ENCODE data around the gene ZFP2. TPM values are rescaled to one million over a fixed set of nuclear protein-coding genes. Genes with fewer than 3 reads are reported as not detected.
A peak's percentile ranks its signal among the peaks of the same experiment; 100 is the strongest.

ZFP2 gene
- total and polyA plus RNA-seq, 2 experiments from 2014 or later = 0.42 to 0.61 TPM

GRCh38 chr5:178965465-178966055 lies 69.8 kb downstream of the ZFP2 start:
- H3K4me2 ChIP-seq = no peak overlapping the region
- no peaks in the 10 kb centered on the region for H3K4me1 ChIP-seq (ENCODE audit: insufficient read depth)
- DNase-seq (ENCODE audit: low spot score) (peak; percentile 1), ATAC-seq (no peak)
- peaks cover 62% of the 10 kb centered on the region for H3K36me3 Mint-ChIP-seq (ENCODE audit: low read depth)
- no peaks in the 10 kb centered on the region for H3F3A ChIP-seq (replicated peaks; ENCODE audit: low read depth)
- no peaks in the 10 kb centered on the region for H3K9me2 ChIP-seq (ENCODE audit: insufficient read depth)
- peaks cover 2% of the 10 kb centered on the region for H3K27me3 Mint-ChIP-seq (ENCODE audit: insufficient read depth, low read depth, poor library complexity)
- H3K79me2 ChIP-seq (replicated peaks; ENCODE audit: insufficient read depth) = no peaks in the 10 kb centered on the region
- peaks cover 97% of the 10 kb centered on the region for H3K9me3 Mint-ChIP-seq
- H3K27ac ChIP-seq (ENCODE audit: low read depth) = no peak overlapping the region
- H3K27me3 ChIP-seq (ENCODE audit: insufficient read depth) = no peaks in the 10 kb centered on the region
- TF ChIP-seq REST (IDR thresholded peaks at IDR 0.05; ENCODE audit: unreplicated experiment) (no peak), EZH2 (IDR thresholded peaks at IDR 0.05; ENCODE audit: low read depth, unreplicated experiment) (no peak), JUNB (IDR thresholded peaks at IDR 0.05; ENCODE audit: unreplicated experiment) (no peak), CTCF (conservative IDR thresholded peaks at IDR 0.05; ENCODE audit: low read depth in 2 of 2) (no peak)
- no peaks in the 10 kb centered on the region for H3K4me1 Mint-ChIP-seq
- H4K20me1 ChIP-seq (replicated peaks; ENCODE audit: insufficient read depth) = no peaks in the 10 kb centered on the region
- H3K27ac Mint-ChIP-seq = no peak overlapping the region
- no peak overlapping the region for H2AFZ ChIP-seq
- no peak overlapping the region for H3K4me3 Mint-ChIP-seq
- H3K36me3 ChIP-seq (ENCODE audit: insufficient read depth) = peaks cover 52% of the 10 kb centered on the region
- H3K4me3 ChIP-seq = peak overlapping the region; percentile 13; the same call in 1 of the 2 replicates

DNA sequence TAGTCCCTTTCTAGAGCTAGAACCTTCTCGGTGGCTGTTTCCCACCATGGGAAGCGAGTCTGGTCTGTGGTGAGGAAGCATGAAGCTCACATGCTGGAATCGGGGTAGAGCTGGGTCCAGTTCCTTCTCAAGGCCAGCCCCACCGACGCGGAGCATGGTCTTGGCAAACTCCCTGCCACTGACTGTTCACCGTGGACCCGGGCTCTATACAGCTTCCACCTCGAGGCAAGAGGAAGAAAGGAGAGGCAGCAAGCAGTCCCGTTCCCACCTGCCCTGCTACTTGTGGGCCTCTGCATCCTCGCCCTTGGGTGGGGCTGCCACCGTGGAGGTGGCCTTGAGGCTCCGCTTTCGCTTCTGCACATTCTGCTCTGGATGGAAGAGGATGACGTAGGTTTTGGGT lies 85.7 kb downstream of the ZFP2 start:
- H3K27me3 Mint-ChIP-seq (ENCODE audit: insufficient read depth, low read depth, poor library complexity) = peaks cover 17% of the 10 kb centered on the region
- H3K9me3 Mint-ChIP-seq = peaks cover 98% of the 10 kb centered on the region
- no peak for DNase-seq (ENCODE audit: low spot score)
- no peaks in the 10 kb centered on the region for H3K4me1 Mint-ChIP-seq
- no peaks in the 10 kb centered on the region for H3K79me2 ChIP-seq (replicated peaks; ENCODE audit: insufficient read depth)
- no peaks in the 10 kb centered on the region for H3K27me3 ChIP-seq (ENCODE audit: insufficient read depth)
- no peak overlapping the region for H3K4me3 ChIP-seq
- no peaks in the 10 kb centered on the region for H3K4me1 ChIP-seq (ENCODE audit: insufficient read depth)
- H3K36me3 ChIP-seq (ENCODE audit: insufficient read depth) = peaks cover 11% of the 10 kb centered on the region
- H3K9me2 ChIP-seq (ENCODE audit: insufficient read depth) = no peaks in the 10 kb centered on the region
- H3F3A ChIP-seq (replicated peaks; ENCODE audit: low read depth) = no peaks in the 10 kb centered on the region
- no peaks in the 10 kb centered on the region for H4K20me1 ChIP-seq (replicated peaks; ENCODE audit: insufficient read depth)
- H3K36me3 Mint-ChIP-seq (ENCODE audit: low read depth) = peaks cover 50% of the 10 kb centered on the region
- ATAC-seq = no peak
- no peak overlapping the region for H3K27ac ChIP-seq (ENCODE audit: low read depth)
- H3K27ac Mint-ChIP-seq = no peak overlapping the region
- no peak overlapping the region for H3K4me3 Mint-ChIP-seq
- H3K4me2 ChIP-seq = no peak overlapping the region
- no peak overlapping the region for H2AFZ ChIP-seq
- TF ChIP-seq ZNF462 (CRISPR knock-in tag; IDR thresholded peaks at IDR 0.05) (no peak), CREB1 (CRISPR knock-in tag; IDR thresholded peaks at IDR 0.05; ENCODE audit: low read depth) (no peak), EZH2phosphoT487 (IDR thresholded peaks at IDR 0.05; ENCODE audit: unreplicated experiment) (no peak)

Measured in GM23338 (cell line).